Measurements from ENCODE around the gene MAD2L2.

MAD2L2 gene

DNA sequence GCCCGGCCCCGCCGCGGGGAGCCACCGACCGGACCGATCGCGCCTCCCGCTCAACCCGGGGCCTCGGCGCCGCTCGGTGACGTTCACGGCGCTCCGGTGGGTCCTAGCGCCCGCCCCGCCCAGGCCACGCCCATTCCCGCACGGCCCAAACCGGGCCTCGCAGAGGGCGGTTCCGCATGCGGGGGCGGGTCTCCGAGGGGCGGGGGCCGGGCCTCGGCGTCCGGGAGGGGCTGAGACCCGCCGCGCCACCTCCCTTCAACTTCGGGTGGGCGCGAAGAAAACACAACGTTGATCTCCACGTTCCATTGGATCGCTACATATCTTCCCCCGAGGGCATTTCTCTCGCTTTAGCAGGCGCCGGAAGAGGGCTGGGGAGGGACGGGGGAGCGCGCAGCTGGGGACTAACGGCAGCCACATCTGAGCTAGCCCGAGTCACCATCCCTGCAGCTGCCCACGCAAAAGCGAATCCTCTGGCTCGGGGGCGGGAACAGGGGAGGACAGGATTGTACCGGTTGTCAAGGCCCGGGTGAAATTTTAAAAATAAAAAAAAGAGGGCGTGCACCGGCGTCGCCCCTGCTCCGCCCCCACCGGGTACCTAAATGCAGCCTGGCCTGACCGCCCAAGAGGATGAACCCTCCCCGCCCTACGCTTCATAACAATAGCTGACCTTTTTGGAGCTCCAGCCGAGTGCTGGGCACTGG is at the start of gene MAD2L2:
MAD2L2 (minus strand) TSS at position 78 of the 701 bp plus-strand sequence. CDS start 547 bp downstream, outside the sequence.
- DNase-seq (ENCODE audit: low read depth) = peak; percentile 27

DNA sequence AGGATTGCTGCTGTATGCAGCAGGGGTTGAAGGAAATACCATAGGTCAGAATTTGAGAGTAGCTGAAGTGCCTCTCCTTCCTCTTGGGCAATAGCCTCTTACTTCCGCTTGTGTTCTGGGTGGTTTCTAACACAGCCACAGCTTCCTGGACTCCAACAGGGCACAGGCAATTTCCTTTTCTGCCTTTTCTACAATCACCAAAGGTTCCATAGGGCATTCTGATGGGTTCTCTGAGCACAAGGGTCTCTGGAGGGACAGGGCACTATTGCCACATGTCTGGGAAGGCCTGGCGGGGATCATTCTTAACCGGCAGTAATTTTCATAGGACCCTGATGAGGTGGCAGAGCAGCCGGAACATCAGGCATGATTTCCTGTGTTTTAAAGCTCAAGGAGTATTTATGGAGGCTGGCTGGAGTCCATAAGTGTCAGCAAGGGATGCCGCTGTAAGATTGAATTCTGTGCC is 49.5 kb upstream of the MAD2L2 start:
- DNase-seq (ENCODE audit: low read depth) = no peak

DNA sequence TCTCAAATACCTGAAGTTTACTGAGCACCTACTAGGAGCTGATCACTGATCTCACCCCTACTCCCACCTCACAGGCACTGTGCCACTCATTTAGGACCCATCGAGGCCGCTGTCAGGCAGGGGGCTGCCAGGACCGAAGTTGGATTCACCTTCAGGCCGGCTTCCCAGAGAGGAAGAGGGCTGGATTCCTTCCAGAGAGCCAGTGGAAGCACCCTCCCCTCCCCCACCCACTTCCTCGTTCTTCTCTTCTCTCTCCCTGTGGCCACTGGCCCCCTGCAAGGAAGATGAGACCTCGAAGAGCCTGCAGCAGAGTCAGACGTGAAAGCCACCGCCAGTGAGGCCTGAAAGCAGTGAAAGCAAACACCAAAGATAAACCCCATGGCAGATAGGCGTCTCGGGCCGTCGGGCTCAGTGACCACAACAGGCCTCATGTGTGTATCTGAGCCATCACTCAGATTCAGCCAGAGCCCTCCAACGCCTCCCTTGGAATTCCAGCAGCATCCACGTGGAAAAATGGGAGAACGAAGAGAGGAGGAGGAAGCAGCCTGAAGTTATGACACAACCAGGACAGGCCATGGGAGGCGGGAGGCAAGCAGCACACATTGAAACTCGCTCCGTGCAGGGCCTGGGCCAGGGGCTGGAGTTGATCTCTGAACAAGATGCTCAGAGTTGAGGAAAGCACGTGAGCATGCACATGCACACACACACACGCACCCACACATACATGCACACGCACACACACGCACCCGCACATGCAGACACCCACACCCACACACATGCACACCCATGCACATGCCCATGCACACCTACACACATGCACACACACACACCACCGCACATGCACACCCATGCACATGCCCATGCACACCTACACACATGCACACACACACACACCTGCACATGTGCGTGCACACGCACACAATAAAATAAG is 48.8 kb upstream of the MAD2L2 start:
- no peak for DNase-seq (ENCODE audit: low read depth)

DNA sequence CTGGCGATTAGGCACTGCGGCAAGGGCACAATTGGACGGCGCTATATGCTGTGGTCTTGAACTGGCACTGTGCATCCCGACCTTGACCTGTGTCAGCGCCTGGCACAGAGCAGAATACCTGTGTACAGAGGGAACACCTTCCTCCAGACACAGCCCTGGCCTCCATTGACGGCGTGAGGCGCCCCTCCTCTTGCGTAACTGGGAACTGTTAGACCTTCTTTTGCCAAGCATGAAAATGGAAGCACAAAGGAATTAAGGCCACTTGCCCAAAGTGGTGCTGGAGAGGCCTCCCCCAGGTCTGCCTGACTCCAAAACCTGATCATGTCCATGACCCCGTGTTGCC is 48.2 kb upstream of the MAD2L2 start:
- no peak for DNase-seq (ENCODE audit: low read depth)

DNA sequence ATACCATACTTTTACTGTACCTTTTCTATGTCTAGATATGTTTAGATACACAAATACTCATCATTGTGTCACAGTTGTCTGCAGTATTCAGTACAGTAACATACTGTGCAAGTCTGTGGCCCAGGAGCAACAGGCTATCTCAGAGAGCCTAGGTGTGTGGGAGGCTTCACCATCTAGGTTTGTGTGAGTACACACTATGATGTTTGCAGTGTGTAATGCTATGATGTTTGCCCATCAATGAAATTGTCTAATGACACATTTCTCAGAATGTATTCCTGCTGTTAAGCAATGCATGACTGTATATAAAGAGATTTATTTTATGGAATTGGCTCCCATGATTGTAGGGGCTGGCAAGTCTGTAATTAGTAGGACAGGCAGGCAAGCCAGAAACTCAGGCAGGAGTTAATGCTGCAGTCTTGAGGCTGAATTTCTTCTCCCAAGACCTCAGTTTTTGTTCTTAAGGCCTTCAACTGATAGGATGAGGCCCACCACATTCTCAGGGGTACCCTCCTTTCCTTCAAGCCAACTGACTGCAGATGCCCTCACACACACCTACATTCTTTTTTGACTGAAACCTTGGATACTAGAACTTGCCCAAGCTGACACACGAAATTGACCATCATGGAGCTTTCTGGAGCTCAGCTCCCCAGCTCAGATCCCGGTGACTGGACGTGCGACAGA is 47.3 kb upstream of the MAD2L2 start:
- DNase-seq (ENCODE audit: low read depth) = no peak

DNA sequence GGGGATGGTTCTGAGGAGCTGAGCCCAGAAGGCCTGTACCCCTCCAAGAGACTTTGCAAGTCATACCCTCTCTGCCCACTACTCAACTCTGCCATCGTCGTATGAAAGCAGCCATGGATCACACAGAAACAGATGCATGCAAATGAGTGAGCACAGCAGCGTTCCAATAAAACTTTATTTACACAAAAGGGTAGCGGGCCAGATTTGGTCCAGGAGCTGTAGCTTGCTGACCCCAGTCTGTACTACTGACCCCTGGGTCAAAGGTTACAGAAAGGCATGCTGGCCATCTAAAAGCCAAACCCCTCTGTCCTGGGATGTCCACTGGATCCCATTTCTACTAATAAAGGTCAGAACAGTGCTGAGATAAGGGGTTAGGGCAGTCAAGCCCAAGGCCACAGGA is 46.2 kb upstream of the MAD2L2 start:
- no peak for DNase-seq (ENCODE audit: low read depth)

DNA sequence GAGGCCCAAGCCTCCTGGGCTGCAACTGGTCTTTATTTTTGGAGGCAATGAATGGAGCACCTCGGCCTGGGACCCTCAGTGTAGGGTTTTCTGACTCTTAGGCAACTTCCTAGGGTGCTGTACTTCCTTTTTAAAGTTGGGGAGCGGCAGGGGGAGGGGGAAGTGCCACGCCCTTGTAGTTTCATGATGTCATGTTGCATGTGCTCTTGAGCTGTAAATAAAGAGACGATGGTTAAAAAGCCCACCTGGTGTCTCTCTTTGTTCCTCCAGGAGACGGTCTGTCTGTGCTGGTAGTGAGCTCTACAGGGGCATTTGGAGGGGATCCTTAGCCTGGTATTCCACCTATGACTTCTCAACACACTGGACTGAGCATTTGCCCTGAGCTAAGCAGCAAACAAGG is 44.7 kb upstream of the MAD2L2 start:
- no peak for DNase-seq (ENCODE audit: low read depth)

DNA sequence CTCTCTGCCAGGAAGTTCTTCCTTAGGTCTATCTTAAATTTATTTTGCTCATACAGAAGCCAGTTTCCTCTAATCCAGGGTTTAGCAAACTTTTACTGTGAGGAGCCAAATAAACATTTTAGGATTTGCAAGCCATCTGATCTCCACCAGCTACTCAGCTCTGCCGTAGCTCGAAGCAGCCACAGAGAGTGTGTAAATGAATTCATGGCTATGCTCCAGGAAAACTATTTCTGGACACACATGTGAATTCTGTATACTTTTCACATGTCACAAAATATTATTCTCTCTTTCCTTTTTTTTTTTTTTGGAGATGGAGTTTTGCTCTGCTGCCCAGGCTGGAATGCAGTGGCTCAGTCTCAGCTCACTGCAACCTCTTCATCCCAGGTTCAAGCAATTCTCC is 41.6 kb upstream of the MAD2L2 start:
- no peak for DNase-seq (ENCODE audit: low read depth)

DNA sequence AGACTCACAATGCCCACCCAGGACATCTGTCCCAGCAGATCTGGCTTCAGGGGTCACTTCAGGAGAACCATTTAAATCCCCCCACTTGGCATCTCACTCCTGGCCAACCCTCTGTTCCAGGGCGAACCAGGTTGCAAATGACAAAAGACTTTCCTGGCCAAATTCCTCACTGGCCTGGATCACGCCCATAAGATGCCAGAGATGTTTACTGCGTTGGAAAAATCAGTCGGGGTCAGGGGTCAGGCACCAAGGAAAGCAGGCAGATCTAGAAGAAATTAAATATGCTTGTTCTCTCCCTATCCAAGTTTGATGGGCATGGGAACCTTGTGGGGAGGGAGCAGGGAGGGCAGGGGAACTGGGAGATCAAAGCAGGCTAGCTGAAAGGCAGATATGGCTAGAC is 40.4 kb upstream of the MAD2L2 start:
- no peak for DNase-seq (ENCODE audit: low read depth)

DNA sequence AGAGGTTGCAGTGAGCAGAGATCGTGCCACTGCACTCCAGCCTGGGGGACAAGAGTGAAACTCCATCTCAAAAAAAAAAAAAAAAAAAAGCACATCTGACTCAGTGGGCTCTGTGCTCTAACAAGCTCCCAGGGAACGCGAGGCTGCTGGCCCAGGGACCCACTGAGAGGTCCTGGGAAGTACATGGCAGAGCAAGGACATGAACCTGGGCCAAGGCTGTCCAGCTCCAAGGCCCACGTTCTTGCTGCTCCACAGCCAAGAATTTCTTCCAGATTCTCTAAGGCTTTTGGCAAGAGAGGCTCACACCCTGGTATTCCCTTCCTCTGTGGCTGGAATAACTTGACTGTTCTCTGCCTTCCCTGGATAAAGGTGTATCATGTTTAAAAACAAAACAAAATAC is 39.6 kb upstream of the MAD2L2 start:
- DNase-seq (ENCODE audit: low read depth) = no peak

DNA sequence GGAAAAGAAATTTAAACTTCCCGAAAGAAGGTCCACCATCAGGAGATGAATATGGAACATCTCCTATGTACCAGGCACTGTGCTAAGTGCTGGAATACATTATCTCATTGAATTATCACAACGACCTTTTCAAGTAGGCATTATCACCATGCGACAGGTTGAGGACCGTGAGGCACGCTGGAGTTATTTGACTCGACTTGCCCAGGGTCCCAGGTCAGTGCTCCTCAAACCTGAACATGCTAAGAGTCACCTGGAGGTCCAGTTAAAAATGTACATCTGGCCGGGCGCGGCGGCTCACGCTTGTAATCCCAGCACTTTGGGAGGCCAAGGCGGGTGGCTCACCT is 39.1 kb upstream of the MAD2L2 start:
- DNase-seq (ENCODE audit: low read depth) = no peak

DNA sequence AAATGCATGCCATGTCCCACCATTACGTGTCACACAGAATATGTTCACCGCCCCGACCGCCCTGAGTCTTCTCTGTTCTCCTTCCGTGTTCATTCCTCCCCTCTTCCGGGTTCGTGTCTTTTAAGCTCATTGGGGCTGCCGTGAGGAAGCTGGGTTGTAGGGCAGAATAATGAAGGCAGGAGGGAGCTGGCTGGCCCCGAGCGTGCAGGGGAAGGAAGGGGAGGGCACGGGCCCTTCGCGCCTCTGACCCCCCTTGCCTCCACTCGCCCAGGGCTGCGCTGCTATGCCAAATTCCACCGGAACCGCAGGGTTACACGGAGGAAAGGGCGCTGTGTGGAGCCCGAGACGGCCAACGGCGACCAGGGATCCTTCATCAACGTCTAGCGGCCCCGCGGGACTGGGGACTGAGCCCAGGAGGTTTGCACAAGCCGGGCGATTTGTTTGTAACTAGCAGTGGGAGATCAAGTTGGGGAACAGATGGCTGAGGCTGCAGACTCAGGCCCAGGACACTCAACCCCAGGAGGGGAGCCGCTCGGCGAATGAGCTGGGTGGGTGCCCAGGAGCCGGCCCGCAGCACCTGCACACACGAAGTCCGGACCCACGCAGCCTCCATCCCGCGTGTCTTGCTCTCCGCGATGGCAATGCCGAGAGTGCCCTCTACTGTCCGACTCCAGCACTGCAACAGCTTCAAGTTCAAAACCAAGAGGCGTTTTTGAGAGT is 38.5 kb upstream of the MAD2L2 start:
- DNase-seq (ENCODE audit: low read depth) = no peak

DNA sequence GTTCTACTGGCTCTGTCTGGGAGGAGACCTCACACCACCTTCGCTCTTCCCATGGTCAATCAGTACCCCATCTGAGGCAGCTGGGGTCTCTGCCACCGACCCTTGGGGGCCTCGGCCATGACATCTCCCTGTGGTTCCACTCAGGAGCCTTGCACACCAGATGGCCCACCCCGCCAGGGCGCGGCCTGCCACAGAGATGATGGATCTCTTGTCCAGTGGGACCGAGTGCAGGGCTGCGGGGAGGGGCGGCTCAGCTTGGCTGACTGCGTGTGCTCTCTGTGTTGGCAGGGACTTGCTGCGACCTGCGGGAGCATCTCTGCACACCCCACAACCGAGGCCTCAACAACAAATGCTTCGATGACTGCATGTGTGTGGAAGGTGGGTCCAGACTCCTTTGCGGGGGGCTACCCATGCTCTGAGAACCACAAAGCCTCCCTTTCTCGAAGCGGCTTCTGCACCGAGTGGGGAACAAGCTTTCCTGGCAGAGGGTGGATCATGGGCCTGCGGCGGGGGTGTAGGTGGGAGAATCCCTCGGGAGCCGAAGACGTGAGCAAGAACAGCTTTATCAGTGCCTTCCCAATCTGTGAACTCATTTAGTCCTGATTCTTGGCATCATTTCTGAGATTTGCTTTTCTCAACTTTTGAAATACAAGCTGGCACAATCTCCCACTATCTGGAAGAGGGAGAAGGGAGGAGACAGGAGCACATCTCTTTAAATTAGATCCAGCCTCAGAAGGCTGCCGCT is 34.1 kb upstream of the MAD2L2 start:
- no peak for DNase-seq (ENCODE audit: low read depth)

DNA sequence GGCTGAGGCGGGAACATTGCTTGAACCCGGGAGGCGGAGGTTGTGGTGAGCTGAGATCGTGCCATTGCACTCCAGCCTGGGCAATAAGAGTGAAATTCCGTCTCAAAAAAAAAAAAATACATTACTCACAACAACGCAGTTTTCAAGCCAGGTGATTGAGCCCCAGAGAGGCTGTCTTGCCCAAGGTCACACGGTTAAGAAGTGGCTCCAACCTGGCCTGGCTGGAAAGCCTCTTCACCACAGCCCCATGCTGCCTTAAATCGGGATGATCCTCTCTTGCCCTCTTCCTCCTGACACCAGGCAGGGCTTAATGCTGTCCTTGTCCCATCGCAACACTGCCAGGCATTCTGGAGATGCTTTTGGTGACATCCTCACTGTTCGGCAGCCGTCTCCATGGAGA is 32.1 kb upstream of the MAD2L2 start:
- no peak for DNase-seq (ENCODE audit: low read depth)

DNA sequence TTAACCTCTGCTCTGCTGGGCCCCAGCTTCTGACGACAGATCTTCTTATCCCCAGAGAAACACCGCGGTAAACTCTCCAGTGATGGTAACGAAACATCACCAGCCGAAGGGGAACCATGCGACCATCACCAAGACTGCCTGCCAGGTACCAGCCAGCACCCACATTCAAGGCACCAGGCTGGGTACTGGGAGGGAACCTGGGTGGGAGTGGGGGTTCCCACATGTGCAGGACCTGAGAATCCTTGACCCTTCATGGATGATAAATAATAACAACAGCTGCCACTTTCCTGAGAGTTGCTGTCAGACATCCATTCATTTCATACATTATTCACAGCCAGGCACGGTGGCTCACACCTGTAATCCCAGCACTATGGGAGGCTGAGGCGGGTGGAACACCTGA is 31.3 kb upstream of the MAD2L2 start:
- DNase-seq (ENCODE audit: low read depth) = no peak

DNA sequence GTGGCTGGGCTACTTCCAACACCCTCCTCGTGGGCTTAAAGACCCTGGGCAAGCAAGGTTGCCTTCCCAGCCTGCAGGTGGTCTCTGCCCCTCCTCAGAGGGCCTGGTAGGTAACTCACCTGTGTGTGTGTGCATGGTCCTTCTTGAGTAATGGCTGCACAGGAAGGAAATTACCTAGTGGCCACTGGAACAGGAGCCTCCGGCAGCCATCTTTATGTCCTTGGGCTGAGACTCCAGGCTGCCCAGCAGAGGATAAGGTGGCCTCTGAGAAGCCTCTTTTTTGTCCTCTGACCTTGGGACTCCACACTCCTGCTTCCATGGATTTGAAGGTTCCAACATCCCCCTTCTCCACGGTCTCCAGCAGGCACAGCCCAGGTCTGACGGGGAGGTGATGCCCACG is 30.5 kb upstream of the MAD2L2 start:
- no peak for DNase-seq (ENCODE audit: low read depth)

DNA sequence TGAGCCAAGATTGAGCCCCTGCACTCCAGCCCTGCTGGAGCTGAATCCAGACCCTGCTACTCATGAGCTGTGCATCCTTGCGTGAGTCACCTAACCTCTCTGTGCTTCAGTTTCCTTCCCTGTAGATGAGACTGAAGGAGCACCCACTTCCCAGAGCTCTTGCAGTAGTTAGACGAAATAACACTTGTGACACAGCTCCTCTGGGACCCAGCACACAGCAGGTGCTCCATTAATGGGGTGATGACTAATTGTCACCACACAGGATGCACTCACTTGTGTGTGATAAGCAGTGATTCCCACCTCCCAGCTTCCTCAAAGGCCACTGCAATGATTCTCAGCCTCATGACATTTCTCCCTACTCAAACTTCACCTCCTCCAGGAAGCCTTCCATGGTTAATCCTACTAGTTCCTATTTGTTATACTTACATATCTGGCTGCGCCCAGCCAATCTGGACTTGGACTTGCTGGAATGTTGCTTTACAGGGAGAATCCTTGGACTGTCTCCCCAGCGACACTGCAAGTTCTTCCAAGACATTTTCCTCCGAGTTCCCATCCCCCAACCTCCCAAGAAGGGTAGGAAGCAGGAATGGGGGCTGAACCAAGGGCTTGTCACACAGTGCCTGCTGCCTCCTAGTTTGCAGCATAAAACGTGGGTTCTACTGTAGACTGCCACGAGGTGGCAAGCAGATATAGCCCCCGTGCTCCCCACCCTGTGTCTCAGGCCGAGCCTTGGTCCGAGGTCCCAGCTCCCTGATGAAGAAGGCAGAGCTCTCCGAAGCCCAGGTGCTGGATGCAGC is 27.8 kb upstream of the MAD2L2 start:
- DNase-seq (ENCODE audit: low read depth) = no peak

DNA sequence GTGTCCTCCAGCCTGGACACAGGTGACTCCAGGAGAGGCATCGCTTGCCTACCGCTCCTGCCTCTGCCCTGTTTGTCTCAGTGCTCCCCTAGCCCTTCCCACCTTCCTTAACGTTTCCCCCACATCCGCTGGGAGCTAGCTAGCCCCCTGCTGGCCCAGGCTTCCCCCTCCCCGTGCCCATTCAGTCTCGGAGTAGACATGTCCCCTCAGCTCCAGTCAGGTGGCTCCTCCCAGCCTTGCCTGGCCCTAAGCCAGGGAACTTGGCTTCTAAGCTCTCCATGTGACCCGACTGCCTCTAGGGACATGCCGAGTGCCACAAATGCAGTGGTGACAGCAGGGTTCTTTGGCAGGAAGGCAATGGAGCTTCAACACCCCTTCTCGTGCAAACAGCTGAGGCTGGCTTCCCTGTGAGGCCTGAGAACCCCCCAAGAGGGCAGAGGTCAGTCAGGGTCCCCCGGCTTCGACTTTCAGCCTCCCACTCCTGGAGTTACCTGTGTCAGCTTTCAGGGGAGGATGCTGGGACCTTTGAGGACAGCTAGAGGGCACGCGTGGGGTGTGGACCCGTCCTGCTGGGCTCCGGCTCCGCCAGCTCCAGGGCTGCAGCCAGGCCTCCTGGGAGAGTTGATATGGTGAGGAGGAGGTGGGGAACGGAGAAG is 26.8 kb upstream of the MAD2L2 start:
- no peak for DNase-seq (ENCODE audit: low read depth)

DNA sequence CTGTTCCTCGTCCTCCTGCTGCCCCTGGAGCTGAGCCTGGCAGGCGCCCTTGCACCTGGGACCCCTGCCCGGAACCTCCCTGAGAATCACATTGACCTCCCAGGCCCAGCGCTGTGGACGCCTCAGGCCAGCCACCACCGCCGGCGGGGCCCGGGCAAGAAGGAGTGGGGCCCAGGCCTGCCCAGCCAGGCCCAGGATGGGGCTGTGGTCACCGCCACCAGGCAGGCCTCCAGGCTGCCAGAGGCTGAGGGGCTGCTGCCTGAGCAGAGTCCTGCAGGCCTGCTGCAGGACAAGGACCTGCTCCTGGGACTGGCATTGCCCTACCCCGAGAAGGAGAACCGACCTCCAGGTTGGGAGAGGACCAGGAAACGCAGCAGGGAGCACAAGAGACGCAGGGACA is 25.3 kb upstream of the MAD2L2 start:
- DNase-seq (ENCODE audit: low read depth) = no peak

DNA sequence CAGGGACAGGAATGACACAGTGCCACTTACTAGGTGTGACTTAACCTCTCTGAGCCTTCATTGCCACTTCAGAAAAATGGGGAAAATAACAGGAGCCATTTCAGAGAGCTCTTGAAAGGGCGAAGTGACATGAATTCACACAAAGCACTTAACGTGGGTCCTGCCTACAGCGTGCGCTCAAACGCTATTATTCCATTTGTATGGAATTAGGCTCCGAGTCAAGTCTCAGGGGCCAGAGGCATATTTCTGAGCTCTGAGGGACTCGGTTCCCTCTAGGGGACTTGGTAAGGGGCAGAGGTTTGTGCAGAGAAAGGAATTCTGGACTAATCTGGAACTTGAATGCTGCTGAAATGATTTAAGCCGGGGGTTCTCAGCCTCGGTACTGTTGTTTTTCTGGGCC is 24.6 kb upstream of the MAD2L2 start:
- no peak for DNase-seq (ENCODE audit: low read depth)

Data from non-pigmented ciliary epithelial cell (primary cell).